Hematopoietic multipotent progenitor cell treated with erythropoietin and hydrocortisone succinate and interleukin-3 and kit ligand, for 15 days (in vitro differentiated cells): Measurements from ENCODE around the gene TIMM22.

Experiments used
- DNase-seq: peaks from one replicate; pipeline ENCODE4 v3.0.0-alpha.2; 2015; ENCODE audit warnings: low spot score

TIMM22 gene

GRCh38 chr17:1022278-1023024 is 25.5 kb downstream of the TIMM22 start:
- no peak for DNase-seq

GRCh38 chr17:1024076-1024475 is 27.1 kb downstream of the TIMM22 start:
- DNase-seq, result no peak

GRCh38 chr17:1025733-1026598 is 29.0 kb downstream of the TIMM22 start:
- DNase-seq, result no peak

GRCh38 chr17:1026599-1026975 is 29.7 kb downstream of the TIMM22 start:
- no peak for DNase-seq

- no peak for DNase-seq
These were observed 30.1 kb downstream of the TIMM22 start for GRCh38 chr17:1027044-1027443.

GRCh38 chr17:1029196-1029921 is 32.4 kb downstream of the TIMM22 start:
- DNase-seq, result no peak

- no peak for DNase-seq
These were observed 33.2 kb downstream of the TIMM22 start for GRCh38 chr17:1029922-1030644.

- DNase-seq, result no peak
These were observed 34.0 kb downstream of the TIMM22 start for GRCh38 chr17:1030684-1031532.

GRCh38 chr17:1031711-1032110 is 34.8 kb downstream of the TIMM22 start:
- DNase-seq, result no peak

- no peak for DNase-seq
These were observed 35.5 kb downstream of the TIMM22 start for GRCh38 chr17:1032391-1032790.

GRCh38 chr17:1033503-1033902 is 36.6 kb downstream of the TIMM22 start:
- DNase-seq, result no peak

GRCh38 chr17:1034652-1035210 is 37.8 kb downstream of the TIMM22 start:
- DNase-seq, result no peak

- DNase-seq, result no peak
These were observed 38.7 kb downstream of the TIMM22 start for GRCh38 chr17:1035546-1036170.

GRCh38 chr17:1036171-1036844 is 39.4 kb downstream of the TIMM22 start:
- DNase-seq, result no peak

- DNase-seq, result no peak
These were observed 39.9 kb downstream of the TIMM22 start for GRCh38 chr17:1036845-1037237.

GRCh38 chr17:1037238-1037879 is 40.4 kb downstream of the TIMM22 start:
- no peak for DNase-seq

- DNase-seq, result no peak
These were observed 41.7 kb downstream of the TIMM22 start for GRCh38 chr17:1038459-1039122.

- DNase-seq, result no peak
These were observed 42.2 kb downstream of the TIMM22 start for GRCh38 chr17:1039123-1039507.
